ENCODE data around the gene SULT1B1.
A peak's percentile ranks its signal among the peaks of the same experiment; 100 is the strongest.

The SULT1B1 gene

GRCh38 chr4:69697536-69698242 lies 62.7 kb downstream of the SULT1B1 start:
- DNase-seq (ENCODE audit: low read depth, low spot score), result no peak

- peak; percentile 33 for DNase-seq (ENCODE audit: low read depth, low spot score)
Measured at GRCh38 chr4:69689599-69689998, 70.8 kb downstream of the SULT1B1 start.

GRCh38 chr4:69684804-69685203 lies 75.6 kb downstream of the SULT1B1 start:
- no peak for DNase-seq (ENCODE audit: low read depth, low spot score)

Measured in smooth muscle cell of the brain vasculature (primary cell).